Measurements from ENCODE around the gene UNK. TPM values are rescaled to one million over a fixed set of nuclear protein-coding genes. Genes with fewer than 3 reads are reported as not detected.

UNK gene
- total and polyA plus RNA-seq, 2 of the 13 experiments (the other 11 are each of a cell fraction or from before 2014, with no cell fraction given) = 31.6 to 33.0 TPM

- Histone ChIP-seq H3K79me2 (ENCODE audit: insufficient read depth, low read length) (no peaks in the 10 kb centered on the region), H3K27me3 (ENCODE audit: control insufficient read depth in 1 of 2, insufficient read depth in 2 of 2, low read length in 2 of 2) (no peaks in the 10 kb centered on the region), H3K4me2 (ENCODE audit: low read depth, low read length) (no peak overlapping the region), H3K4me1 (ENCODE audit: insufficient read depth, low read length) (peaks cover 62% of the 10 kb centered on the region), H3K9me3 (ENCODE audit: low read length) (no peaks in the 10 kb centered on the region), H3K27ac (ENCODE audit: extremely low read length, insufficient read depth, low read length) (no peak overlapping the region), H3K9ac (ENCODE audit: insufficient read depth, low read depth, low read length) (no peak overlapping the region), H4K20me1 (ENCODE audit: insufficient read depth, low read length) (no peaks in the 10 kb centered on the region), H2AFZ (ENCODE audit: low read length) (no peak overlapping the region), H3K36me3 (replicated peaks in 1 of 2; ENCODE audit: control insufficient read depth in 1 of 2, insufficient read depth in 2 of 2, low read length in 2 of 2) (no peaks in the 10 kb centered on the region), H3K4me3 (replicated peaks in 1 of 3; ENCODE audit: insufficient read depth in 1 of 3, low read depth in 2 of 3, low read length in 3 of 3) (no peak overlapping the region)
- ChIA-PET POLR2A (interaction anchor here (1.3 to 2.5 kb wide), 3 partner anchors 11 to 95 kb away, joined by 4 to 18 read pairs (median 10); a partner anchor contains a TSS), CTCF (ENCODE audit: low intra/inter-chr PET ratio, low total read pairs) (interaction anchor here (1.9 to 6.3 kb wide), 2 partner anchors 119 to 151 kb away, joined by 4 to 102 read pairs; partner anchors contain the start of gene SMIM5)
- in situ Hi-C loops (cut with HindIII; ENCODE audit: extremely low pct_ligation_motif_present, low pct_unique_long_range_greater_than_20kb) = loop anchor here (5.0 to 10.0 kb wide), 2 partner anchors 75 to 137 kb away; no protein-coding TSS in a partner anchor
- DNase-seq (ENCODE audit: low spot score) (no peak), ATAC-seq (no peak), FAIRE-seq (no peak)
- no peak for TF ChIP-seq SALL1 (CRISPR knock-in tag; IDR thresholded peaks at IDR 0.05)
- no peak for TF ChIP-seq ATRX (CRISPR knock-in tag; IDR thresholded peaks at IDR 0.05; ENCODE audit: borderline replicate concordance)
- TF ChIP-seq ZNF121 (CRISPR knock-in tag; IDR thresholded peaks at IDR 0.05) = no peak
- no peak for TF ChIP-seq KDM3A (CRISPR knock-in tag; IDR thresholded peaks at IDR 0.05; ENCODE audit: low read depth)
- TF ChIP-seq, protein P1, sequence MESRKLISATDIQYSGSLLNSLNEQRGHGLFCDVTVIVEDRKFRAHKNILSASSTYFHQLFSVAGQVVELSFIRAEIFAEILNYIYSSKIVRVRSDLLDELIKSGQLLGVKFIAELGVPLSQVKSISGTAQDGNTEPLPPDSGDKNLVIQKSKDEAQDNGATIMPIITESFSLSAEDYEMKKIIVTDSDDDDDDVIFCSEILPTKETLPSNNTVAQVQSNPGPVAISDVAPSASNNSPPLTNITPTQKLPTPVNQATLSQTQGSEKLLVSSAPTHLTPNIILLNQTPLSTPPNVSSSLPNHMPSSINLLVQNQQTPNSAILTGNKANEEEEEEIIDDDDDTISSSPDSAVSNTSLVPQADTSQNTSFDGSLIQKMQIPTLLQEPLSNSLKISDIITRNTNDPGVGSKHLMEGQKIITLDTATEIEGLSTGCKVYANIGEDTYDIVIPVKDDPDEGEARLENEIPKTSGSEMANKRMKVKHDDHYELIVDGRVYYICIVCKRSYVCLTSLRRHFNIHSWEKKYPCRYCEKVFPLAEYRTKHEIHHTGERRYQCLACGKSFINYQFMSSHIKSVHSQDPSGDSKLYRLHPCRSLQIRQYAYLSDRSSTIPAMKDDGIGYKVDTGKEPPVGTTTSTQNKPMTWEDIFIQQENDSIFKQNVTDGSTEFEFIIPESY (CRISPR knock-in tag; IDR thresholded peaks at IDR 0.05) = peak; percentile 81
- WGBS (ENCODE audit: low lambda C conversion rate) = 65% methylated on average over 20 of the region's 24 CpGs
- BruUV-seq (replicated peaks) = no TSS peak
- intact Hi-C loops (cut with micrococcal nuclease; ENCODE audit: unreplicated experiment) = loop anchor here (5.0 kb wide), 1 partner anchor 140 kb away; no protein-coding TSS in a partner anchor
These were observed 32.8 kb upstream of the UNK start for GRCh38 chr17:75751676-75752404.

Data from HepG2 (cell line).